Measurements from ENCODE around the gene PHKG1.
"Not testable (repeated sequence)": the region's sequence is repeated elsewhere in the genome, so short reads cannot be mapped to it uniquely, and the experiment has no call there.

PHKG1 gene

GRCh38 chr7:56097700-56098099 lies 4.9 kb upstream of the PHKG1 start:
- TF ChIP-seq CTCF (IDR thresholded peaks at IDR 0.05; ENCODE audit: insufficient read depth, low read depth, low read length, missing control alignments) = no peak
- H3K4me3 ChIP-seq (ENCODE audit: low read length) = no peak overlapping the region

GRCh38 chr7:56092388-56092787 lies 364 bp downstream of the PHKG1 start:
- not testable (repeated sequence) for DNase-seq (ENCODE audit: low read depth); H3K4me3 ChIP-seq (ENCODE audit: low read length)

More at GRCh38 chr7:56097700-56098099, 4.9 kb upstream of the PHKG1 start:
- DNase-seq (ENCODE audit: low read depth) = no peak

GRCh38 chr7:56091591-56091990 lies 1.2 kb downstream of the PHKG1 start:
- no peak overlapping the region for H3K4me3 ChIP-seq (ENCODE audit: low read length)
- no peak for DNase-seq (ENCODE audit: low read depth)
- TF ChIP-seq CTCF (IDR thresholded peaks at IDR 0.05; ENCODE audit: insufficient read depth, low read depth, low read length, missing control alignments) = no peak

GRCh38 chr7:56087445-56087844 lies 5.3 kb downstream of the PHKG1 start:
- H3K4me3 ChIP-seq (ENCODE audit: low read length) = no peak overlapping the region
- DNase-seq (ENCODE audit: low read depth) = no peak
- TF ChIP-seq CTCF (IDR thresholded peaks at IDR 0.05; ENCODE audit: insufficient read depth, low read depth, low read length, missing control alignments) = no peak

- no peak for TF ChIP-seq CTCF (IDR thresholded peaks at IDR 0.05; ENCODE audit: insufficient read depth, low read depth, low read length, missing control alignments)
- no peak for DNase-seq (ENCODE audit: low read depth)
- no peak overlapping the region for H3K4me3 ChIP-seq (ENCODE audit: low read length)
These were observed 6.0 kb downstream of the PHKG1 start for GRCh38 chr7:56086761-56087160.

- DNase-seq (ENCODE audit: low read depth) = no peak
These were observed 9.5 kb downstream of the PHKG1 start for GRCh38 chr7:56083150-56083785.

GRCh38 chr7:56081626-56082340 lies 11.0 kb downstream of the PHKG1 start:
- no peak for TF ChIP-seq CTCF (IDR thresholded peaks at IDR 0.05; ENCODE audit: insufficient read depth, low read depth, low read length, missing control alignments)
- H3K4me3 ChIP-seq (ENCODE audit: low read length) = no peak overlapping the region
- DNase-seq (ENCODE audit: low read depth) = no peak

More at GRCh38 chr7:56083150-56083785, 9.5 kb downstream of the PHKG1 start:
- no peak for TF ChIP-seq CTCF (IDR thresholded peaks at IDR 0.05; ENCODE audit: insufficient read depth, low read depth, low read length, missing control alignments)
- H3K4me3 ChIP-seq (ENCODE audit: low read length) = no peak overlapping the region

GRCh38 chr7:56080726-56081435 lies 11.9 kb downstream of the PHKG1 start:
- not testable (repeated sequence) for H3K4me3 ChIP-seq (ENCODE audit: low read length); DNase-seq (ENCODE audit: low read depth)
